IgD-negative memory B cell (primary cell): Measurements from ENCODE around the gene RBKS. TPM values are rescaled to one million over a fixed set of nuclear protein-coding genes. Genes with fewer than 3 reads are reported as not detected.

ENCODE experiments used
- H3K27ac Mint-ChIP-seq, 3 donors: one replicate each; pipeline ENCODE4 v1.8.0; 2020 to 2022; ENCODE audit warnings: mild to moderate bottlenecking in 3 of 3, mixed read lengths in 3 of 3, moderate library complexity in 1 of 3
- H3K27me3 Mint-ChIP-seq: one replicate; pipeline ENCODE4 v1.8.0; 2021; ENCODE audit warnings: mixed read lengths
- H3K36me3 Mint-ChIP-seq: one replicate; pipeline ENCODE4 v1.8.0; 2020; ENCODE audit warnings: mild to moderate bottlenecking, mixed read lengths
- H3K4me1 Mint-ChIP-seq, 3 donors: one replicate each; pipeline ENCODE4 v1.8.0; 2020 to 2022; ENCODE audit warnings: mixed read lengths in 3 of 3, mild to moderate bottlenecking in 1 of 3
- H3K4me3 Mint-ChIP-seq, 4 donors: one replicate each; pipeline ENCODE4 v1.8.0; 2020 to 2022; ENCODE audit warnings: mild to moderate bottlenecking in 4 of 4, mixed read lengths in 4 of 4, moderate library complexity in 3 of 4
- H3K9me3 Mint-ChIP-seq, 3 donors: one replicate each; pipeline ENCODE4 v1.8.0; 2020 to 2021; ENCODE audit warnings: mixed read lengths in 3 of 3, mild to moderate bottlenecking in 1 of 3
- polyA plus RNA-seq: library from polyadenylated mRNA; unstranded; fragments of 300-500 nt; fragmentation: Illumina TruSeq; gene quantifications from one replicate; pipeline ENCODE4 v1.2.3, GENCODE V29; 2021

The RBKS gene
- 7.5 TPM for polyA plus RNA-seq

GRCh38 chr2:27890146-27890923 is at the start of gene RBKS, which contains the start of gene BABAM2:
RBKS (minus strand) TSS chr2:27890387; CDS start chr2:27890345, 42 bp downstream.
BABAM2 (plus strand) TSS chr2:27890729; CDS start chr2:27894557, 3,828 bp downstream.
- Mint-ChIP-seq H3K9me3 (peaks cover 0 to 3% (median 0%) of the 10 kb centered on the region in 3 donors), H3K4me3 (peak within 1 kb of the TSS; percentile 90 to 99 (median 96)), H3K27me3 (peaks cover 2% of the 10 kb centered on the region), H3K36me3 (peaks cover 6% of the 10 kb centered on the region), H3K27ac (peak within 1 kb of the TSS; percentile 99 to 100 (median 100)), H3K4me1 (peaks cover 26 to 35% (median 33%) of the 10 kb centered on the region in 3 donors)

- Mint-ChIP-seq H3K27ac (peak overlapping the region in 1 of 3 donors; percentile 10), H3K4me3 (no peak overlapping the region), H3K9me3 (no peaks in the 10 kb centered on the region), H3K4me1 (peaks cover 0 to 4% (median 4%) of the 10 kb centered on the region in 3 donors), H3K36me3 (peaks cover 15% of the 10 kb centered on the region), H3K27me3 (no peaks in the 10 kb centered on the region)
Measured at GRCh38 chr2:27935026-27935425, 44.8 kb upstream of the RBKS start.

GRCh38 chr2:27932396-27932795 is 42.2 kb upstream of the RBKS start:
- no peaks in the 10 kb centered on the region for H3K9me3 Mint-ChIP-seq
- no peak overlapping the region for H3K4me3 Mint-ChIP-seq
- no peak overlapping the region for H3K27ac Mint-ChIP-seq
- peaks cover 0 to 4% (median 4%) of the 10 kb centered on the region in 3 donors for H3K4me1 Mint-ChIP-seq
- no peaks in the 10 kb centered on the region for H3K27me3 Mint-ChIP-seq
- H3K36me3 Mint-ChIP-seq: peaks cover 15% of the 10 kb centered on the region

- Mint-ChIP-seq H3K27me3 (no peaks in the 10 kb centered on the region), H3K4me3 (no peak overlapping the region), H3K36me3 (peaks cover 16% of the 10 kb centered on the region), H3K9me3 (no peaks in the 10 kb centered on the region), H3K4me1 (peaks cover 0 to 2% (median 0%) of the 10 kb centered on the region in 3 donors), H3K27ac (no peak overlapping the region)
Measured at GRCh38 chr2:27931361-27931950, 41.3 kb upstream of the RBKS start.

GRCh38 chr2:27929916-27930486 is 39.8 kb upstream of the RBKS start:
- no peaks in the 10 kb centered on the region for H3K27me3 Mint-ChIP-seq
- H3K36me3 Mint-ChIP-seq: peaks cover 20% of the 10 kb centered on the region
- peaks cover 0 to 2% (median 1%) of the 10 kb centered on the region in 3 donors for H3K4me1 Mint-ChIP-seq
- no peaks in the 10 kb centered on the region for H3K9me3 Mint-ChIP-seq
- no peak overlapping the region for H3K27ac Mint-ChIP-seq
- no peak overlapping the region for H3K4me3 Mint-ChIP-seq

GRCh38 chr2:27925766-27926472 is 35.7 kb upstream of the RBKS start:
- Mint-ChIP-seq H3K9me3 (no peaks in the 10 kb centered on the region), H3K4me3 (no peak overlapping the region), H3K4me1 (peaks cover 0 to 4% (median 0%) of the 10 kb centered on the region in 3 donors), H3K27me3 (no peaks in the 10 kb centered on the region), H3K36me3 (peaks cover 10% of the 10 kb centered on the region), H3K27ac (peak overlapping the region in 1 of 3 donors; percentile 12)

- Mint-ChIP-seq H3K27ac (no peak overlapping the region), H3K4me1 (peaks cover 0 to 10% (median 6%) of the 10 kb centered on the region in 3 donors), H3K27me3 (no peaks in the 10 kb centered on the region), H3K36me3 (peaks cover 19% of the 10 kb centered on the region), H3K9me3 (no peaks in the 10 kb centered on the region), H3K4me3 (no peak overlapping the region)
Measured at GRCh38 chr2:27922842-27923241, 32.7 kb upstream of the RBKS start.

- peaks cover 0 to 10% (median 6%) of the 10 kb centered on the region in 3 donors for H3K4me1 Mint-ChIP-seq
- H3K27ac Mint-ChIP-seq: no peak overlapping the region
Measured at GRCh38 chr2:27921880-27922547, 31.8 kb upstream of the RBKS start.

GRCh38 chr2:27921424-27921823 is 31.2 kb upstream of the RBKS start:
- H3K27me3 Mint-ChIP-seq: no peaks in the 10 kb centered on the region

More at GRCh38 chr2:27921880-27922547, 31.8 kb upstream of the RBKS start:
- H3K36me3 Mint-ChIP-seq: peaks cover 19% of the 10 kb centered on the region
- H3K27me3 Mint-ChIP-seq: no peaks in the 10 kb centered on the region
- no peaks in the 10 kb centered on the region for H3K9me3 Mint-ChIP-seq
- no peak overlapping the region for H3K4me3 Mint-ChIP-seq

GRCh38 chr2:27920148-27920885 is 30.1 kb upstream of the RBKS start:
- H3K4me3 Mint-ChIP-seq: peak overlapping the region in 1 of 4 donors; percentile 1
- no peaks in the 10 kb centered on the region for H3K9me3 Mint-ChIP-seq
- peak overlapping the region in 2 of 3 donors; percentile 0 to 12 for H3K27ac Mint-ChIP-seq

More at GRCh38 chr2:27921424-27921823, 31.2 kb upstream of the RBKS start:
- Mint-ChIP-seq H3K9me3 (no peaks in the 10 kb centered on the region), H3K36me3 (peaks cover 18% of the 10 kb centered on the region), H3K4me3 (no peak overlapping the region), H3K4me1 (peaks cover 0 to 10% (median 6%) of the 10 kb centered on the region in 3 donors), H3K27ac (no peak overlapping the region)

GRCh38 chr2:27916293-27916995 is 26.3 kb upstream of the RBKS start:
- Mint-ChIP-seq H3K27me3 (no peaks in the 10 kb centered on the region), H3K4me1 (peaks cover 0 to 14% (median 8%) of the 10 kb centered on the region in 3 donors), H3K4me3 (no peak overlapping the region), H3K27ac (no peak overlapping the region), H3K36me3 (peaks cover 11% of the 10 kb centered on the region), H3K9me3 (peaks cover 0 to 2% (median 0%) of the 10 kb centered on the region in 3 donors)

More at GRCh38 chr2:27920148-27920885, 30.1 kb upstream of the RBKS start:
- Mint-ChIP-seq H3K4me1 (peaks cover 0 to 10% (median 6%) of the 10 kb centered on the region in 3 donors), H3K27me3 (no peaks in the 10 kb centered on the region), H3K36me3 (peaks cover 12% of the 10 kb centered on the region)

GRCh38 chr2:27915874-27916273 is 25.7 kb upstream of the RBKS start:
- Mint-ChIP-seq H3K27me3 (no peaks in the 10 kb centered on the region), H3K27ac (no peak overlapping the region), H3K4me3 (no peak overlapping the region), H3K9me3 (peaks cover 0 to 2% (median 0%) of the 10 kb centered on the region in 3 donors), H3K4me1 (peaks cover 0 to 16% (median 10%) of the 10 kb centered on the region in 3 donors), H3K36me3 (peaks cover 13% of the 10 kb centered on the region)

- no peaks in the 10 kb centered on the region for H3K27me3 Mint-ChIP-seq
- peaks cover 0 to 16% (median 8%) of the 10 kb centered on the region in 3 donors for H3K4me1 Mint-ChIP-seq
- no peak overlapping the region for H3K27ac Mint-ChIP-seq
- no peak overlapping the region for H3K4me3 Mint-ChIP-seq
- H3K36me3 Mint-ChIP-seq: peaks cover 13% of the 10 kb centered on the region
- H3K9me3 Mint-ChIP-seq: peaks cover 0 to 2% (median 0%) of the 10 kb centered on the region in 3 donors
Measured at GRCh38 chr2:27915191-27915590, 25.0 kb upstream of the RBKS start.
